Measurements from ENCODE around the gene NIT1.

DNA sequence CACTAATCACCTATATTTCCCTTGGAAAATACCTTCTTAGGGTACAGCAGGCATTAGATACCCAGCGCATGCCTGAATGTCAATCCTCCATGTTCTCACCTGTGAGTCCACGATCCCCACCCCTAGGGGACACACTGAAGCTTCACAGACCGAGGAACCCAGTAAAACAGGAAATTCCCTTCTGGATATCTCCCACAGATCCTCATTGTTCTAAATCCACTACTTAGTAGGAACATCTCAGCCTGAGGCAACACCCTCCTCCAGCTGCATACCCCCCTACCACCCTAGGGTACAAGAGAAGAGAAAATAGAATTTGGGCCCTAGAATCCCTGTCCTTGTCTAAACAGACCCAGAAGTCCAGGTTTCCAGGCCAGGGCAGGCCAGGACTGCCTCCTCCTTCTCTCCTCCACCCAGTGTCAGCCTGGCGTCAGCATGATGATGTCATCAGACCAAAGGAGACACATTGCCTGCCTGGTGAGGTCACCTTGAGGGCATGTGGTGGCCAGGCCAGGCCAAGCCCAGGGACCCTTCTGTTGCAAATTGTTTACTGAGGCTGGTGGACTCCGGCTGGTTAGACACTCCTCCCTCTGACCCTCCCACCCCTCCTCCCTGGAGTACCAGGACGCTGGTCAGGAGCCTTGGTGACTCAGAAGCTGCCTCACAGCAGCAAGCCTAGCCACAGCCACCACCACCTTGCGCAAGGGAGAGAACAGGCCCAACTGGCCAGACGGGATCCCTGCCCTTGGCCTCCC is 34.7 kb upstream of the NIT1 start:
- TF ChIP-seq CTCF (IDR thresholded peaks at IDR 0.05; ENCODE audit: poor library complexity) (no peak), EZH2 (IDR thresholded peaks at IDR 0.05; ENCODE audit: borderline replicate concordance) (no peak), EZH2phosphoT487 (IDR thresholded peaks at IDR 0.05; ENCODE audit: low read depth, severe bottlenecking, unreplicated experiment) (no peak)
